Measurements from ENCODE around the gene MICAL1. TPM values are rescaled to one million over a fixed set of nuclear protein-coding genes. Genes with fewer than 3 reads are reported as not detected.

Gene MICAL1
- total and polyA plus RNA-seq, 2 experiments from 2014 or later: 8.6 to 19.6 TPM

GRCh38 chr6:109474995-109475394 is 19.4 kb upstream of the MICAL1 start:
- Histone ChIP-seq H3K9me3 (ENCODE audit: low read depth) (no peaks in the 10 kb centered on the region), H3K4me3 (no peak overlapping the region), H3K27me3 (no peaks in the 10 kb centered on the region), H3K4me1 (ENCODE audit: low read depth) (peaks cover 2% of the 10 kb centered on the region), H3K27ac (no peak overlapping the region), H3K36me3 (peaks cover 14% of the 10 kb centered on the region)
- TF ChIP-seq CTCF (IDR thresholded peaks at IDR 0.05; ENCODE audit: low read depth, low read length): no peak
- DNase-seq (ENCODE audit: low read depth in 1 of 2, low spot score in 1 of 2): no peak

- H3K27me3 ChIP-seq: no peaks in the 10 kb centered on the region
- DNase-seq (ENCODE audit: low read depth in 1 of 2, low spot score in 1 of 2): no peak
- no peak for TF ChIP-seq CTCF (IDR thresholded peaks at IDR 0.05; ENCODE audit: low read depth, low read length)
- H3K9me3 ChIP-seq (ENCODE audit: low read depth): no peaks in the 10 kb centered on the region
- H3K36me3 ChIP-seq: peaks cover 14% of the 10 kb centered on the region
- H3K27ac ChIP-seq: no peak overlapping the region
- H3K4me3 ChIP-seq: no peak overlapping the region
- H3K4me1 ChIP-seq (ENCODE audit: low read depth): no peaks in the 10 kb centered on the region
Observed at GRCh38 chr6:109473120-109473519, 17.5 kb upstream of the MICAL1 start.

- DNase-seq (ENCODE audit: low read depth in 1 of 2, low spot score in 1 of 2): no peak
- Histone ChIP-seq H3K4me1 (ENCODE audit: low read depth) (no peaks in the 10 kb centered on the region), H3K27ac (no peak overlapping the region), H3K27me3 (no peaks in the 10 kb centered on the region), H3K9me3 (ENCODE audit: low read depth) (no peaks in the 10 kb centered on the region), H3K4me3 (no peak overlapping the region), H3K36me3 (peaks cover 17% of the 10 kb centered on the region)
- TF ChIP-seq CTCF (IDR thresholded peaks at IDR 0.05; ENCODE audit: low read depth, low read length): no peak
Observed at GRCh38 chr6:109472132-109472995, 16.8 kb upstream of the MICAL1 start.

- Histone ChIP-seq H3K9me3 (ENCODE audit: low read depth) (no peaks in the 10 kb centered on the region), H3K4me1 (ENCODE audit: low read depth) (no peaks in the 10 kb centered on the region), H3K36me3 (peaks cover 23% of the 10 kb centered on the region), H3K27ac (no peak overlapping the region), H3K4me3 (no peak overlapping the region), H3K27me3 (no peaks in the 10 kb centered on the region)
- no peak for DNase-seq (ENCODE audit: low read depth in 1 of 2, low spot score in 1 of 2)
- TF ChIP-seq CTCF (IDR thresholded peaks at IDR 0.05; ENCODE audit: low read depth, low read length): no peak
Observed at GRCh38 chr6:109471105-109471810, 15.7 kb upstream of the MICAL1 start.

GRCh38 chr6:109469591-109470189 is 14.1 kb upstream of the MICAL1 start:
- H3K4me1 ChIP-seq (ENCODE audit: low read depth): peaks cover 4% of the 10 kb centered on the region
- H3K36me3 ChIP-seq: peaks cover 21% of the 10 kb centered on the region
- no peaks in the 10 kb centered on the region for H3K27me3 ChIP-seq
- H3K27ac ChIP-seq: no peak overlapping the region
- DNase-seq (ENCODE audit: low read depth in 1 of 2, low spot score in 1 of 2): no peak
- H3K9me3 ChIP-seq (ENCODE audit: low read depth): no peaks in the 10 kb centered on the region
- H3K4me3 ChIP-seq: no peak overlapping the region
- no peak for TF ChIP-seq CTCF (IDR thresholded peaks at IDR 0.05; ENCODE audit: low read depth, low read length)

Data from cardiac muscle cell (in vitro differentiated cells and primary cell).